Measurements from ENCODE around the gene SLC22A23.

DNA sequence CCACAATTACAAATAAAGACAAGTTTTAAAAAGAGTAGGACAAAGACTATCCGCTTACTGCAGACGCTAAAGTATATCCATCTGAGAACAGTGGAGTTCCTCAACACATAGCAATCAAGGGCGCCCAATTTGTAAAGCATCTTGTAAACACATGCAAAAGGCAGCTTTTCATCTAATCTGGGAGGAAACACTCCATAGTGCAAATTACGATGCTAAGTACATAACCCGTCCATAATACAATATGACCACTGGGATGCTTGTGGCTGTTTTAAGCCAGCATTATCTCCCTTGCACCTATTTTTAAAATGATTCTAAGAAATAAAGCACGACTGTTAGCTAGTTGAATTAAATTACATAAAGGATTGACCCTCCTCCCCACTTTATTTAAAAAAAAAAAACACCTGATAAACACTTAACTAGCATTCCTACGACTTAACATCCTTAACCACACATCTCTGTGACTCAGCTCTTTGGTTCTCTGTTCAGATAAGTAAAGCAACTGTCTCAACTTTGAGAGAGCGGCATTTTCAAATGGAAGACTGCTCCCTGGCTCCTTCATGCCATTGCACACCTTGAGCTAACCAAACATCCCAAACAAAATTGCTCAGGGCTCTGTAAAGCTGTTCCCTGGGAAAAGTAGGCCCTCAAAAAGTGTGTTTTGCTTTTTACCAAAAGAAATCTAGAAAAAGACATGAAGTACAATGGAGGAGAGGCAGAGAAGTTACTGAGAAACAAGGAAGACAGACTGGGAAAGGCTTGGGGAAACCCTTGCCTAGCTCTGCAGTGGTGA is 14.2 kb downstream of the SLC22A23 start:
- TF ChIP-seq EZH2 (IDR thresholded peaks at IDR 0.05; ENCODE audit: insufficient read depth, poor library complexity, severe bottlenecking), result no peak
- TF ChIP-seq EZH2phosphoT487 (IDR thresholded peaks at IDR 0.05; ENCODE audit: insufficient read depth, low read depth), result no peak
